Measurements from ENCODE around the gene CHST3.
"Not testable (repeated sequence)": the region's sequence is repeated elsewhere in the genome, so short reads cannot be mapped to it uniquely, and the experiment has no call there.

Gene CHST3

GRCh38 chr10:71948496-71949067, 15.6 kb upstream of the CHST3 start:
- DNase-seq (ENCODE audit: low read depth in 4 of 4, low spot score in 1 of 4): no peak

DNA sequence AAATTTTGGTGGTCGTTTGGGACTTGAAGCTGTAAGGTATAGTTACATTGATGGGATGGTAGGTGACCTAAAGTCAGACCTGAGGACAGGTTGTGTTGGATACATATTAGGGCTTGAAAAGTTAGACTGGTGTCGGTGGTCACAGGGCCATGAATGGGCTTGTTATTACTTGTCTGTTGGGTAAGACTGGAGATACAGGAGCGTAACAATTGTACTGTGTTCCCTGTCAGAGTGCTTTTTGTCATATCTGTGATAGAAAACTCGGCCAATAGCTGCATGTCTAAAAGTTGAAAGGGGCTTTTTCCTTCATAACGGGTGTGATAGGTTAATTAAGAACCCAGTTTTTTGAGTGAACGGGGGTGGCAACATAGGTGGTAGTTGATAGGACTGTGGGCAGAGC, 13.5 kb upstream of the CHST3 start:
- no peak for DNase-seq (ENCODE audit: low read depth in 4 of 4, low spot score in 1 of 4)

DNA sequence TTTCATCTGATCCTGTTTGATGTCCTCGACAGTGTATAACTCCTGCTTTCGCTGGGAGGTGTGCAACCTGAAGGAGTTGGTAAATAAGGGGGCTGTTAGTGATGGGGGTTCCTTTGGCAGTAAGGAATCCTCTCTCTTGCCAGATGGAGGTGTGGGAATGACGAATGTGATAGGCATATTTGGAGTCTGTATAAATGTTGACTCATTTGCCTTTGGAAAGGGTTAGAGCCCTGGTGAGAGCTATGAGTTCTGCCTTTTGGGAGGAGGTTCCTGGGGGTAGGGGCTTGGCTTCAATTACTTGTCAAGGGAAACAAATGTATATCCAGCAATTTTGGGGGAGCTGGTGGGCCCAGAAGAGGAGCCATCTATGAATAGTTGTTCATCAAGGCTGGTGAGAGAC, 11.4 kb upstream of the CHST3 start:
- no peak for DNase-seq (ENCODE audit: low read depth in 4 of 4, low spot score in 1 of 4)

DNA sequence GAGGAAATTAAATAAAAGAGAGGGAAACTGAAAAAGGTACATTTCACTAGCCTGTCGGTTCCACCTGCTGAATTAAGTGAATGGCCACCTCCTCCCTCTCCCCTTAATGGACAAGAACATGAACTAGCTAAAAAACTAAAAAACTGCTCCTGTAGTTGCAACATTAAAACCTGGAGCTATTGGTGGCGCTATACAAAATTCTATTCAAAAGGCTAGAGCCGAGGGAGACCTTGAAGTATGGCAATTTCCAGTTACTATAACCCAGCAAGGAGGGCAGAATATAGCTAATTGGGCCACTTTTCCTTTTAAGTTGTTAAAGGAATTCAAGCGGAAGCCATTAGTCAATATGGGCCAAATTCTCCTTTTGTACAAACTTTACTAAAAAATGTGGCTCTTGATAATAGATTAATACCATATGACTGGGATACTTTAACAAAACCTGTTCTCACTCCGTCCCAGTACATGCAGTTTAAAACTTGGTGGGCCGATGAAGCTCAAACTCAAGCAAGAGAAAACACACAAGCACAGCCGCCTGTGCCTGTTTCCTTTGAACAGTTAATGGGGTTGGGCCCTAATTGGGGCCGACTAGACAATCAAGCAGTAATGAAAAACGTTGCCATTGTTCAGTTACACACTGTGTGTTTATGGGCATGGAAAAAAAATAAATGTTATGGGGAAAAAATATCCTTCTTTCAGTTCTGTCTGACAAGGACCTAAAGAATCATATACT, 6.5 kb upstream of the CHST3 start:
- no peak for DNase-seq (ENCODE audit: low read depth in 4 of 4, low spot score in 1 of 4)

DNA sequence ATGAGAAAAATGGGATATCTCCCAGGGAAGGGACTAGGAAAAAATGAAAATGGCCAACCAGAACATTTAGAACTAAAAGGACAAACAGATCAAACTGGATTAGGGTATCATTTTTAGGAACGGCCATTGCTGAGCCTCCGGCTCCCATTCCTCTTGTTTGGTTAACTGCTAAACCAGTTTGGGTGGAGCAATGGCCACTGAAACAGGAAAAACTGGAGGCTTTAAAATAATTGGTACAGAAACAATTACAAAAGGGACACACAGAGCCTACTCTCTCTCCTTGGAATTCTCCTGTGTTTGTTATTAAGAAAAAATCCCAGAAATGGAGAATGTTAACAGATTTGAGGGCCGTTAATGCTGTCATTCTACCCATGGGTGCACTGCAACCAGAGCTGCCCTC, 4.7 kb upstream of the CHST3 start:
- DNase-seq (ENCODE audit: low read depth in 4 of 4, low spot score in 1 of 4): no peak

DNA sequence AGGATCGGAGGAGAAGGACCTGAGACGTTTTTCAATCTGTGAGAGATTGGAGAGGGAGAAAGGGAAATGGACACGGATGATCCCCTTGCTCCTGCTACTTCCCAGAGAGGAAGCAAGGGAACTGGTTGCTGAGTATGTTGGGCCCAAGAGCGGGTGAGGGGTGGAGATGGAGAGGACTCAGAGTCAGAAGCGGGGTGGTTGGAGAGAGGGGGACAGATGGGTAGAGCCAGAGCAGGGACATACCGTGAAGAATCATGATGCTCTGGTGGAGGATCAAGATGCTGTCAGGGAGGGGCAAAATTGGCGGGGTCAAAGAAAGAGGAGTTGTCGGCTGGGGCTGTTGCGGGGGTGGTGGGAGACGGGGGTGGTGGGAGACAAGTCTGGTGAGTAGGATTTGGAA, 2.4 kb upstream of the CHST3 start:
- no peak for DNase-seq (ENCODE audit: low read depth in 4 of 4, low spot score in 1 of 4)

DNA sequence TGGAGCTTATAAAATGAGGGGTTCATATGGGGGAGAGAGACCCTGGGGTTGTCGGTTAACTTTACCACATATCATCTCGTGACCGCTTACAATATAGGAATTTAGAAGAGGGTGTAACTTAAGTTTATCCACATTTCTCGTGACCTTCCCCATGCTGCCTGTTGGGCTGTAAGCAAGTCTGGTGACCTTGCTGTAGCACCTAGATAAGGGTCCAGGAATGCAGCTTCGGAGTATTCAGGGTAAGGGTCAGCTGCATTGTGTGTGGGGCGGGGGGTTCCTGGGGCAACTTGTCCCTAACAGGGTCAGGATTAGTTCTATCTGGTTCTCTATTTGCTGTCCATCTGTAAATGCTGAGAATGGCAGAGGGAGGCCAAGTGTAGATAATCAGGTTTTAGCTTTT, 1.3 kb upstream of the CHST3 start:
- no peak for DNase-seq (ENCODE audit: low read depth in 4 of 4, low spot score in 1 of 4)

DNA sequence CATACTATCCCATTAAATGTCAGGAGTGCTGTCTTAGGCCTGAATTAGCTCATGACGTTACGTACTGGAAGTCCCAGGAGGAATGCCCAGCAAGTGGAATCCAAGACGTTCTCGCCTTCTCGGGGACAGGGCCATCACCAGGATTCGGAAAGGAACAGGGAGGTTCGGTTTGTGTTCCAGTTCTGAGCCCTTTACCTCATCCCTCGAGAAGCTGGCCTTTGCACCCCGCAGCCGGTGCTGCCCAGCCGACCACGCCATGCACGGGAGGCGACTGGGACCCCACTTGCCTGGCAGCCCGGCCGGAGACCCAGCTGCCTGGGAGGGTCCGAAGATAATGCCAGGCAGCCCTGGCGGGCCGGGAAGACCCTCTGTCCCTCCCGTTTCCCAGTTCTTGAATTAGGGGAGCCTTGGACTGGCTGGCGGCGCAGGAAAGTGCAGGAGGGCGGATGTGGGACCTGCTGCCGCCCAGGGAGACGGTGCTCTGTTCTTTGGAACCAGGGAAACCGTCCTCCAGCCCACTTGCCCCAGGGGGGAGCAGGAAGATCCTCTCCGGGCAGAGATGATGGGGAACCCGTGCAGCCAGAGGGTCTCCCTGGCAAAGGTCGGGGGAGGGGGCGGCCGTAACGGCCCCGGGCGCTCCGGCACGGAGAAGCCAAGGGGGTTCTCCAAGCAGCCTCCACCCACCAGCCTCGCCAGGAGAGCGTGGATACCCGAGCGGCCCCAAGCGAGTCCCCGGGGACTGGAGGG, 671 bp upstream of the CHST3 start:
- DNase-seq (ENCODE audit: low read depth in 4 of 4, low spot score in 1 of 4): no peak

DNA sequence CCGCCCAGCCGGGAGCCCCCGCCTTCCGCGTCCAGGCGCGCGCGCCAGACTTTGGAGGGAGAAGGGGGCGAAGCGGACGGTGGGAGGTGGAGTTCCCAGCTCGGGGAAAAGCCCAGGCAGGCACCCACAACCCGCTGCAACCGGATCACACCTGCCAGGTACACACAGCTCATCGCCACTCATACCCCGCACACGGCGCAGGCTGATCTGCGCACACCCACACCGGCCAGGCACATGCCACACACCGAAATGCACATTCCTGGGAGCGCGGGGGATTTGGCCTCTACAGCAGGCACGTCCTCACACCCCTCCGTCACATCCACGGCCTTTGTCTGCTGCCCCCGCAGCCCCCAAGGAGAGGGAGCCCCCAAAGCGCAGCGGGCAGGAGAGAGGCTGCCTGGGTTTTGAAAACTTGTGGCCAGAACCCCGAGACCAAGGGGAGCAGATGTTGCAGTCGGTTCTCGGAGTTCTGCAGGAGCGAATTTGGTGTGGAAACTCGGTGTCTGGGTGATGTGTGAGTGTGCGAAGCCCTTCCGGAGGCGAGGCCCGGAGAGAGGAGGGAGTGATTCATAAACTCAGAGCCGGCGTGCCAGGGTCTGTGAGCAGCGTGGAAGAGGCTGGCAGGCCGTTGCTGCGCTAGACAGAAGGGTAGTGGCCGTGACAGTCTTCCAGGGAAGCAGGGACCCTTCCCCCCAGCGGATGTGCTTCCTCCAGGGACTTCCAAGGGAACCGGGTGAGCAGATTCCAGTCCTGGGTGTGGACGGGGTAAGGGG, 734 bp downstream of the CHST3 start:
- DNase-seq (ENCODE audit: low read depth in 4 of 4, low spot score in 1 of 4): peak in 2 of 4 experiments; percentile 32 to 43

- DNase-seq (ENCODE audit: low read depth in 4 of 4, low spot score in 1 of 4): no peak
Measured at GRCh38 chr10:71965623-71966022, 1.4 kb downstream of the CHST3 start.

DNA sequence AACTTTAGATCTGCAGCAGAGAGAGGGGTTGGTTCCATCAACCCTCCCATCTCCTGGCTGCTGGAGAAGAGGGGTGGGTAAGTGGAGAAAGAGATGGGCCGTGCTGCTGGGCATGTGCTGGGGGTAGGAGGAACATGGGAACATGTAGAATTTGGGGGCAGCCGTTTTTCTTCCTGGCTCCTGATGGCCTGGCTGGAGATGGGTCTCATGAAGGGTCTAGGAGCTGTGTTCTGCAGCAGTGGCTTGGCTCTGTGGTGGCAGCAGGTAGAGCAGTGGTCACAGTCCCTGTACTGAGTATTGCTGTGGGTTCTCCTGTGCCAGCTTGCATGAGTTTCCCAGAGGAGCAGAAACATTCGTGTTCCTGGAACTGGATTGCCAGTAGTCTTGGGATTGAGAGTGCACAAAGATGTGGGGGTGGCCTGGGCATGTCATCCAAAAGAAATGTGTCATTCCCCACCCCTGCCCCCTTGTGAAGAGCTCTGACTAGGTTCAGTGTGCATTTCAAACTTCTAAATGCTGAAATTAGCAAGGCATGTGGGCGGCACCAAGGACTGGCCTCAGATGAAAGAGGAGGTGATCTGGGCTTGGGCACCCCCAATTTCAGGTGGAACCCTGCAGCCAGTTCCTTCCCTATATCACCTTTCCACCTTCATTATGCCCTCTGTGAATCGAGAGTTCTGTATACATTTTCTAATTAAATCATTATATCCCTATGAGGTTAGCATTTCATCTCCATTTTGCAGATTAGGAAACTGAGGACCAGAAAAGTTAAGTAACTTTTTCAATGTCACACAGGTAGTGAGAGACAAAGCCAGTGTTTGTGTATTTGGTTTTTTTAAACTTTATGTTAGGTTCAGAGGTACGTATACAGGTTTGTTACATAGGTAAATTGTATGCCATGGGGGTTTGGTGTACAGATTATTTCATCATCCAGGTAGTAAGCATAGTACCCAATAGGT, 2.1 kb downstream of the CHST3 start:
- no peak for DNase-seq (ENCODE audit: low read depth in 4 of 4, low spot score in 1 of 4)

DNA sequence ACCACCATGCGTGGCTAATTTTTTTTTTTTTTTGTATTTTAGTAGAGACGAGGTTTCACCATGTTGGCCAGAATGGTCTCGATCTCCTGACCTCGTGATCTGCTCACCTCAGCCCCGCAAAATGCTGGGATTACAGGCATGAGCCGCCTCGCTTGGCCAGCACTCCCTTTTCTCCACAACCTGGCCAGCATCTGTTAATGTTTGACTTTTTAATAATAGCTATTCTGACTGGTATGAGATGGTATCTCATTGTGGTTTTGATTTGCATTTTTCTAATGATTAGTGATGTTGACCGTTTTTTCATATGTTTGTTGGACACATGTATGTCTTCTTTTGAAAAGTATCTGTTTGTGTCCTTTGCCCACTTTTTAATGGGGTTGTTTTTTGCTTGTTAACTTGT, 3.8 kb downstream of the CHST3 start:
- not testable (repeated sequence) for DNase-seq (ENCODE audit: low read depth in 4 of 4, low spot score in 1 of 4)

GRCh38 chr10:71968553-71969474, 4.6 kb downstream of the CHST3 start:
- DNase-seq (ENCODE audit: low read depth in 4 of 4, low spot score in 1 of 4): no peak

DNA sequence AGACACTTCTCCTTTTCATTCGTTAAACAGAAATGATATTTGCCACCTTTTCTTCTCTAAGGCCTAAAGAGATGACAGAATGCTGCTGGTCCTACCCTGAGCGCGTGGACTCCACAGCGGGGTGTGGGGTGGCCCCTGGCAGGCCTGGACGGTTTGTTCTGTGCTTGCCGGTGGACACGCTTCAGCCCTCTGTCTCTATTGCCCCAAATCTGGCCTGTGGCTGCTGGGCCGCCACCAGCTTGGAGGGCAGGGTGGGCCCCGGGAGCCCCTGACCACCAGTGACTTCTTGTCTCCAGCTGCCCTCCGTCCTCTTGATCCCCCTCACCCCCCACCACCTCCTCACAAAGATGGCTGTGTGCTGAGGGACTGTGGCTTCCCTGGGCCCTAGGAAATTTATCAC, 5.7 kb downstream of the CHST3 start:
- no peak for DNase-seq (ENCODE audit: low read depth in 4 of 4, low spot score in 1 of 4)

- DNase-seq (ENCODE audit: low read depth in 4 of 4, low spot score in 1 of 4): no peak
Measured at GRCh38 chr10:71970331-71970730, 6.1 kb downstream of the CHST3 start.

DNA sequence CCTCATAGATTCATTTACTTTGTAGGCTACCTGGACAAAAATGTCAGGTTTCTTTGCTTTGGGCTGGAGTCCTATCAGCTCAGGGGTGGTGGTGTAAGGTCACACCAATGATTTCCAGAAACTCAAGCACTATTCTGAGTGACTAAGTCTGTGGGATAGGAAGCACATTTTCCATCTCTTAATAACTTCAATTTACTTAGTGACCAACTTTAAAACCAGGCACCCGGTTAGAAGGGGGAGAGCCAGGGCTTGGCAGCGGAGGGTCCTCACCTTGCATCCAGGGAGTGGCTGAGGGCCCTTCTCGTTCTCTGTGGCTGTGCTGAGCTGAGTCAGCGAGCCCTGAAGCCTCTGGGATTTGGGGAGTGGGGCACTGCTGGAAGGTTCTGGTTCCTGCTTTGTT, 6.7 kb downstream of the CHST3 start:
- no peak for DNase-seq (ENCODE audit: low read depth in 4 of 4, low spot score in 1 of 4)

- DNase-seq (ENCODE audit: low read depth in 4 of 4, low spot score in 1 of 4): no peak
Measured at GRCh38 chr10:71971311-71971731, 7.1 kb downstream of the CHST3 start.

GRCh38 chr10:71971769-71972555, 7.8 kb downstream of the CHST3 start:
- no peak for DNase-seq (ENCODE audit: low read depth in 4 of 4, low spot score in 1 of 4)

All from stimulated activated CD4-positive, alpha-beta T cell treated with anti-CD3 and anti-CD28 coated beads, Interleukin-1b, Interleukin-23, amount 100 ng/mL, for 24 hours (primary cell).